GM12873 (cell line): ENCODE data around the gene ALDH5A1.
A peak's percentile ranks its signal among the peaks of the same experiment; 100 is the strongest.

Experiments
- CTCF ChIP-seq: IDR thresholded peaks from 2 replicates; pipeline ENCODE4 v1.5.1; 2012; ENCODE audit warnings: low read depth, mild to moderate bottlenecking, moderate library complexity, low read length, control low read depth; ENCODE audit not compliant: insufficient read depth; ENCODE audit errors: missing control alignments

Gene ALDH5A1

DNA sequence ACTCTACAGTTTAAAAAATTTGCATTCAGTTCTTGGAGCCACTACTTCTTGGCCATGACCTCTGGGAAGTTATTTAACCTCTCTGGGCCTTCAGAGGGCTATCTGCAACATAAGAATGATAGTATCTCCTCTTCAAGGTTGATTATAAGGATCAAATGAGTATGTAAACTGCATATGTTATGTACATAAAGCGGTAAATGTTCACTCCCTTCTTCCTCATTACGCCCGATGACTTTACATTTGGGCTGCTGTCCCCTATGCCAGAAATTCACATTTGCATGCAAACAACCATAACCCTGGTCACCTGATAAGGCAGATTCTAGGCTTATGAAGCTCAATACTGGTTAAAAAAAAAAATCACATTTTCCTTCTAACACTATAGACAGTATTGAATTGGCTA lies 50.4 kb downstream of the ALDH5A1 start:
- no peak for TF ChIP-seq CTCF

GRCh38 chr6:24545691-24546090 lies 50.9 kb downstream of the ALDH5A1 start:
- TF ChIP-seq CTCF, result no peak

GRCh38 chr6:24546439-24546838 lies 51.7 kb downstream of the ALDH5A1 start:
- TF ChIP-seq CTCF, result no peak

- peak; percentile 43 for TF ChIP-seq CTCF
Observed at GRCh38 chr6:24547243-24547642, 52.5 kb downstream of the ALDH5A1 start.

DNA sequence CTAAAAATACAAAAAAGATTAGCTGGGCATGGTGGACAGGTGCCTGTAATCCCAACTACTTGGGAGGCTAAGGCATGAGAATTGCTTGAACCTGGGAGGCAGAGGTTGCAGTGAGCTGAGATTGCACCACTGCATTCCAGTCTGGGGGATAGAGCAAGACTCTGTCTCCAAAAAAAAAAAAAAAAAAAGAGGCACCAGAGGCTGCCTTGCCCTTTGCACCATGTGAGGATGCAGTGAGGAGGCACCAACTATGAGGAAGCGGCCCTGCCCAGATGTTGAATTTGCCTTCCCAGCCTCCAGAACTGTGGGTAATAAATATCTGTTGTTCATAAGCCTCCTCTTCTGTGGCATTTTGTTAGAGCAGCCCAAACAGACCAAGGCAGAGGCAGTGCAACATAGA lies 54.4 kb downstream of the ALDH5A1 start:
- TF ChIP-seq CTCF, result no peak

DNA sequence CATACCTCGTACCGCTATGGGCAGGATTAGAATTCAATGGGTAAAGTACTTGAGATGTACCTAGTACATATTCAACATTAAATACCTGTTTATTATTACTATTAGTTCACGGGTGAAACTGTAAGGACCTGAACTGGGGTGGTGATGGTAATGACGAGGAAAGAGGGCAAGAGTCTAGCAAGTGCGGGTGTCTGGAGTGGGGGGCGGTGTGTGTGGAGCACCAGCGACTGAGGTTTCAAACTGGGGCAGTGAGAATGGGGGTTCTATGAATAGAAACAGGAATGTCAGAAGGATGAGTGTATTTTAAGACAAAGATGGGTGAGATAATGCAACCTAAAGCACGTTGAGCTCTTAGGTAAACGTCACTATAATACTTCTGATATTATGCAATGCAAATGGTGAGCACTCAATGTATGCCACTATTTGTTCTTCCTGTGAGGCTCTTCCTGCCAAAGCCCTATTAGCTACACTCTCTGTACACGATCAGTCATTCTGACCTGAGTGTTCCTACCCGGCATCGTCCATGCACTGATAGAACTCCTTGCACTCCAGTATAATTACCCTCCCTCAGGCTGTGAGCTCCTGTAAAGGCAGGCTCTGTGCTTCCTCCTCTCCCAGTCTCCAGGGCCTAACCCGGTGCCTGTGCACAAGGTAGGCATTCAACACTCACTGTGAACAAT lies 55.0 kb downstream of the ALDH5A1 start:
- no peak for TF ChIP-seq CTCF

GRCh38 chr6:24551139-24551538 lies 56.4 kb downstream of the ALDH5A1 start:
- TF ChIP-seq CTCF, result no peak
